Coronary artery (tissue), 2 donors: ENCODE results near the gene IFI27.

Source experiments
- DNase-seq: peaks from one replicate; pipeline ENCODE4 v3.0.0-alpha.2; 2017; ENCODE audit warnings: low spot score
- H3K27ac ChIP-seq, 2 donors: fragments of 200-600 bp; sonication (generic); one replicate each; pipeline ENCODE4 v1.5.1; 2016 to 2019
- H3K4me3 ChIP-seq: fragments of 200-600 bp; sonication (generic); 2 replicates; pipeline ENCODE4 v1.5.1; 2016; ENCODE audit warnings: mild to moderate bottlenecking, moderate library complexity
- CTCF ChIP-seq: fragments of 200-600 bp; sonication (generic); IDR thresholded peaks from one replicate; pipeline ENCODE4 v1.5.1; 2019; ENCODE audit warnings: antibody characterized with exemption

The IFI27 gene

GRCh38 chr14:94139006-94139405, 28.5 kb downstream of the IFI27 start:
- DNase-seq: no peak
- no peak for TF ChIP-seq CTCF
- Histone ChIP-seq H3K27ac (no peak overlapping the region), H3K4me3 (no peak overlapping the region)

DNA sequence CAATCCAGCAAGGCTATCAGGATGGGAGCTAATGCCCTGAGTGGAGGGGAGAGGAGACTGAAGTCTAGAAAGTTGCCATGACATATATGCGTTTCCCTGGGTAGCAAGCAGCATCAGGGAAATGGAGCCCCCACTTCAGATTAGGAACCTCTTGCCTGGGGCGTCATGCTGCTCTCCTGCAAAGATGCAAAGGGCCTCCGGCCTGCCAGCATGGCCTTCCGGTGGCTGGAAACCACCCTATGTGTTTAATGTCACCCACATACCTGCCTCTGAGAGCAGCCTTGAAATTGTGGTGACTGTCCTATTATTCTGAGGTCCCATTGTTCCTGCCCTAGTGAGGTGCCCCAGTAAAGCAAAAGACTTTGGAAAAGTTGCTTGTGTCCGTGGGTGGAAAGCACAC, 28.9 kb downstream of the IFI27 start:
- H3K27ac ChIP-seq: no peak overlapping the region
- no peak overlapping the region for H3K4me3 ChIP-seq
- TF ChIP-seq CTCF: no peak
- no peak for DNase-seq

- TF ChIP-seq CTCF: no peak
- no peak overlapping the region for H3K27ac ChIP-seq
- DNase-seq: no peak
- no peak overlapping the region for H3K4me3 ChIP-seq
These were observed 31.7 kb downstream of the IFI27 start for GRCh38 chr14:94142247-94142646.

GRCh38 chr14:94142836-94143235, 32.3 kb downstream of the IFI27 start:
- no peak for TF ChIP-seq CTCF
- Histone ChIP-seq H3K27ac (no peak overlapping the region), H3K4me3 (no peak overlapping the region)
- DNase-seq: no peak

GRCh38 chr14:94143239-94143638, 32.7 kb downstream of the IFI27 start:
- Histone ChIP-seq H3K4me3 (no peak overlapping the region), H3K27ac (no peak overlapping the region)
- no peak for DNase-seq
- no peak for TF ChIP-seq CTCF

DNA sequence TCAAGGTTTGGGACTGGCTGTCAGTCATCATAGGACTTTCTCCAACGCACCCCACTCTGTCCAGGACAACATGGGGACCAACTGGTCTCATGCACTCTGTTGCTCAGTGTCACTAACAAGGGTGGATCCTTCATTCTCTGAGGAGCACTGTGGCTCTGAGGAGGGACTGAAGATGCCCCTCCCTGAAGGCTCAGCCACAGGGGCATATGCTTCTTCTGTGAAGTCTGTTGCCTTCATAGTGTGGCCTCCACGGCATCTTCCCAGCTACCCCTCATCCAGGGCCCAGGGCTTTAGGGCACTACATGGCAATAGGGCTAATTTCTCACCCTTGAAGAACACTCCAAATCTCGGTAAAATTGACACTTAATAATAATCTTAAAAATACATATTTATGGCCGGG, 33.2 kb downstream of the IFI27 start:
- Histone ChIP-seq H3K4me3 (no peak overlapping the region), H3K27ac (no peak overlapping the region)
- no peak for DNase-seq
- no peak for TF ChIP-seq CTCF

DNA sequence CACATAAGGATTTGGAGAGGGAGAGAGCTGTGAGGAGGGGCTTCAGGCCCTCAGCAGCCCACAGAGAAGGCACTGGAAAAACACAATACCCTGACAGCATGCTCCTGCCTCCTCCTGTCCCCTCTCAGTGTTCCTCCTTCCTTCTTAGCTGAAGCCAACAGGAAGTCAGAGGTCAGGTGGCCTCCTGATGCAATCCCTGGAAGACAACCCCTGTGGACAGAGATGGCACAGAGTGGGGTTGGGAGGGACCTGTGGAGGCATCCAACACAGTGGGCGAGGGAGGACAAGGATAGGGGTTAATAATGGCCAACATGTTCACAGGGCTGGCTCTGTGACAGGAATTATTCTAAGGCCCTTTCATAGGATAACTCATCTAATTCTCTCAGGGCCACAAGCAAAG, 34.2 kb downstream of the IFI27 start:
- no peak for DNase-seq
- no peak for TF ChIP-seq CTCF
- Histone ChIP-seq H3K27ac (no peak overlapping the region), H3K4me3 (no peak overlapping the region)
